G401.6 (cell line): ENCODE results near the gene TP53I13.

Experiments
- FAIRE-seq: peaks from 2 replicates; lab custom pipeline; 2012; peaks lifted over from hg19 to GRCh38; lab: Jason Lieb, UNC

The TP53I13 gene

GRCh38 chr17:29567554-29568330 lies 759 bp upstream of the TP53I13 start:
- no peak for FAIRE-seq

DNA sequence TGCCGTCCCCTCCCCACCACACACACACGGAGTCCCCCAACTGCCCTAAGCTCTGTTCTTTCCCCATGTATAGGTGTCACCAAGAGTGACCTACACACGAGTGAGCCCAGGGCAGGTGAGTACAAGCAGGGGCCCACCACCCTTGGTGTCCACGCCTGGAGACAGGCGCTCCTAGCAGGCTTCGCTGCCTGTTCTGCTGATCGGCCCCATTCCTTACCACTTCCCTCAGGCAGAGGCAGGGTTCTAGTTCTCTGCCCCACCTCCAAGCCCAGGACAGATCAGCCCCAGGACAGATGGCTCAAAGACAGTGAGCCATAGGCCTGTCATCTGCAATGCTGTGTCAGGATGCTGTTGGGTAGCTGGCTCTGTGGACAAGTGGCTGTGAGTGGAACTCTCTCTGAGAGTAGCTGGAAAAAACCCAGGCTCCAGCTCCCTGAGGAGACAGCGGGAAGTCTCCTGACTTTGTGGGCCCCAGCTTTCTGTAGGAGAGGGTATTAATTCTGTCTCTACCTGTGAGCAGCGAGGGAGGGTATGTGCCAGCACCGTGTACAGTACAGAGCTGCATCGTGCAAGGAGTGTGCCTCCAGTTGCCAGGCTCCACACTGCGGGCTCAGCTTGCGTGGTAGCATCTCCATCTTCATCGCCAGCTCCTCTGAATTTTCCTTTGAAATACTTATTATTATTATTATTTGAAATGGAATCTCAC lies 897 bp downstream of the TP53I13 start:
- FAIRE-seq, result no peak

DNA sequence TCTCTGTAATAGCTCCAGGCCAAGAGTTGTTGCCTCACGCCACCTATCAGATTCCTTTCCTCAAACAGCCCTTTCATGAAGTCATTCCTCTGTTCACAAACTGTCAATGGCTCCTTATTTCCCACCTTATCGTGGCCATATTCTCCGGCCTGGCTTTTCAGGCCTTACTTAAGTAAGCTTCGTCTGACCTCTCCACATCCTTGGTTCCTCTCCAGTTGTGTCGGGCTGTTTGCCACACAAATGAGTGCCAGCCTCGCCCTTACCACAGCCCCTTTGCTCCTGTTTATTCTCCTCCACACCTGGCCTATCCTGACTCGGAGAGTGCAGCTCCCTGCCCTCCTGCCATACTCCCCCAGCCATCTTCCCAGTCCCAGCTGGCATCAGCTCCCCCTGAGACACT lies 2.0 kb downstream of the TP53I13 start:
- FAIRE-seq, result no peak

DNA sequence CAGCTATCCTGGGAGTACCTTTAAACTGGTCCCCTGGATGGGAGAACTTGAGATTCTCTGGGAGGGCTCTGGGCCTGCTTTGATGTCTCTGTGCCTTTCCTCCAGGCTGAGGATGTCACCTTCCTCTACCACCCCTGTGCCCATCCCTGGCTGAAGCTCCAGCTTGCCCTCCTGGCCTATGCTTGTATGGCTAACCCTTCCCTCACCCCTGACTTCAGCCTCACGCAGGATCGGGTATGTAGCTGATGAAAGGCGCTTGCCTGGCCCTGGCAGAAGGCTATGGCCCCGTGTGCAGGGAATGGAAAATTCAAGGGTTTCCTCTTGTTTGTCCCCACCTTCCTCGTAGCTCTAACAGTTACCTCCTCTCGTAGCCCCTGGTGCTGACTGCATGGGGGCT lies 3.0 kb downstream of the TP53I13 start:
- no peak for FAIRE-seq

GRCh38 chr17:29571883-29572681 lies 3.6 kb downstream of the TP53I13 start:
- FAIRE-seq, result no peak

DNA sequence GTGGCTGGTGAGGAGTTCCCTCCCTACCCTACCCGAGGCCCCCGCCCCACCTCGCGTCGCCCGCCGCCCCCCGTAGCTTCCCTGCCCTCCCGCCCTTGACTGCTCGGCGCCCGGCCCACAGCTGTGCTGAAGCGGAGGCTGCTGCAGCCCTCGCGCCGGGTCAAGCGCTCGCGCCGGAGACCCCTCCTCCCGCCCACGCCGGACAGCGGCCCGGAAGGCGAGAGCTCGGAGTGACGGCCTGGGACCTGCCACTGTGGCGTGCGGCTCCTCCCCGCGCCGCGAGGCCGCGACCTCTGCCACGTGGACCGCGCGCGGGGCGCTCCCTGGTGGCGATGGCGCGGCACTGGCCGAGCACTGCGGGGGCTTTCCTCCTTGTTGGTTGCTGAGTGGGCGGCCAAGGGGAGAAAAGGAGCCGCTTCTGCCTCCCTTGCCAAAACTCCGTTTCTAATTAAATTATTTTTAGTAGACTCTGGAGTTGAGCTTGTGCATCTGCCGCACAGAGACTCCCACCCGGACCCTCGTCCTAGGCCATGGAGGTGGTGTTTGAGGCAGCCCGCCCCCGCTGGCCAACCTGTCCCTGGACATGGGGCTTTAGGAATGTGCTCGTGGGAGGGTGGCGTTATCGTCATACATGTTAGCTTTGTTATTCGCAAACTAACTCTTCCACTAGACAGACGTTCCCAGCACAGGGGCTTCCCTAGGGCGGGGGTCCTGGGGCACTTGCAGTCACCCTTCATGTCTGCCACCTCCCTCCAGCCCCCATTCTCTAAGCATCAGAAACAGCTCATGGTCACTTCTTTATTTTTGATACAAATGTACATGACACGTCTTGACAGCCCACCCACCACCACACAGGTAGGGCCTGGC lies 4.4 kb downstream of the TP53I13 start:
- FAIRE-seq, result no peak

DNA sequence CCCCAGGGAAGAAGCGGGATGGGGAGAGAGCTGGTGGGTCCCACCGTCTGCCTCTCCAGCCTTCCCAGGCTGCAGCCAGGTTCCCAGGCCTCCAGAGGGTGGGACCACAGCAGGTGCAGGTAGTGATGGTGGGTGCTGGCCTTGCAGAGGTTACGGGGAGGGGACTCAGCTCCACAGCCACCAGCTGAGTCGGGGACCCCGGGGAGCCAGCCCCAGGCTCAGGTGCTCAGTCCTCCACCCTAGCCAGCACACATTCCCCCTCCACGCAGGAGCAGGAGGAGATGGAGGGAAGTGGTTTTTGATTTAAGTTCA lies 5.0 kb downstream of the TP53I13 start:
- no peak for FAIRE-seq

GRCh38 chr17:29573871-29574731 lies 5.6 kb downstream of the TP53I13 start:
- no peak for FAIRE-seq

GRCh38 chr17:29574732-29575510 lies 6.4 kb downstream of the TP53I13 start:
- no peak for FAIRE-seq

DNA sequence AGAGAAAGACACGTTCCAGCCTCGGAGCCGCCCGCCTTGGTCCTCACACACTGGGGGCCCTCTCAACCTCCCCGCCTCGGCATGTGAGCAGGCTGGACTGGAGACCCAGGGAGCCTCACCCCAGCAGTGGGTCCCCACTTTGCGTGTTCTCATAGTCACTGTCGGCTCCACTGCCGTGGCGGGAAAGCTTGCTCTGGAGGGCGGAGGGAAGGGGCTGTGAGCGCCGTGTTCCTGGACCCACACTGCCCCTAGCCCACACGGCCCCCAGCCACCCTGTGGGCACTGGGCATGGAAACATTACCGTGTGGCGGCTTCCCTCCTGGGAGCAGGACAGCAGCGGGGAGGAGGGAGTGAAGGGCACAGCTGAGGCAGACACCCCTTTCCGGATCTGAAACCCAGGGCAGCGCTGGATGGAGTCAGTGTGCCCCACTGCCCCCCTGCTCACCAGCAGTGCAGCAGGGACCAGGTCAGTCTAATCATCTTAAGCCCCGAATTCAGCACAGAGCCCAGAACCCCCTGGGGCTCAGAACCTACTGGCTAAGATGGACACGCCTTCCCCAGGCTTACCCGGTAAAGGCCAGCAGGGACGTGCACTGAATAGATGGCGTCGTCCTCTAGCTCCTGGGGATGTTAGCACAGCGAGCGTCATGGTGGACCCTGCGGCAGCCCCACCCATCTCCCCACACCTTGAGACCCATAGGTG lies 7.2 kb downstream of the TP53I13 start:
- no peak for FAIRE-seq

DNA sequence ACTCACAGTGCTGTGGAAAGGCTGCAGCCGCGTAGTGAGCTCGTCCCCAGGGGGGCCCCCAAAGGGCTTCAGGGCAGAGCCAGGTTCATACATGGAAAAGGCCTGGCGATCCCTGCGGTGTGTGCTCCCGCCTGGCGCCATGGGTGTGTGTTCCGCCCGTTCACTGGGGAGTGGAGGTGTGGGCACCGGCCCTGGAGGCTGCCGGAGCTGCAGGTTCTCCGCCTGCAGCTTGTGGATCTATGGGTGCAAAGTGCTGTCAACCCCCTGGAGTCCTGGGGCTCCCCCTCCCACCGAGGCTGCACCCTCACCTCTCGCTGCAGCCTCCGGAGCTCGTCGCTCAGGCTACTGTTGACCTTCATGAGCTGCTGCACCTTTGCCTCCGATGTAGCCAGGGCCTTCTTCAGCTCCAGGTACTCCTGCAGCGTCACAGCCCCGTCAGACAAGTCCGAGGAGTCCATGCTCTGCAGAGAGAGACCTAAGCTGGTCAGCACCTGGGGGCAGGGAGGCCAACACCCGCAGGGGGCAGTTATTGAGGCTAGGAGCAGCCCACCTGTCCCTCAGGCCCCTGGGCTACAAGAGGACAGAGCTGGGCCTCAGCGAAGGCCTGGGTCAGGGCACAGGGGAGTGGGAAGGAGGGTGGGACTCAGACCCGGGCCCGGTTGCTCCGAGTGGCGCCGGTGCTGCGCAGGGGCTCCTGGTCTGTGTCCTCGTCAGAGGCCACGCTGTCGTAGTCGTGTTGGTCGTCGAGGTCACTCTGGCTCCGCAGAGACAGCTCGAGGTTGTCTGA lies 7.9 kb downstream of the TP53I13 start:
- FAIRE-seq, result no peak

- FAIRE-seq, result no peak
Observed at GRCh38 chr17:29577001-29577370, 8.5 kb downstream of the TP53I13 start.

DNA sequence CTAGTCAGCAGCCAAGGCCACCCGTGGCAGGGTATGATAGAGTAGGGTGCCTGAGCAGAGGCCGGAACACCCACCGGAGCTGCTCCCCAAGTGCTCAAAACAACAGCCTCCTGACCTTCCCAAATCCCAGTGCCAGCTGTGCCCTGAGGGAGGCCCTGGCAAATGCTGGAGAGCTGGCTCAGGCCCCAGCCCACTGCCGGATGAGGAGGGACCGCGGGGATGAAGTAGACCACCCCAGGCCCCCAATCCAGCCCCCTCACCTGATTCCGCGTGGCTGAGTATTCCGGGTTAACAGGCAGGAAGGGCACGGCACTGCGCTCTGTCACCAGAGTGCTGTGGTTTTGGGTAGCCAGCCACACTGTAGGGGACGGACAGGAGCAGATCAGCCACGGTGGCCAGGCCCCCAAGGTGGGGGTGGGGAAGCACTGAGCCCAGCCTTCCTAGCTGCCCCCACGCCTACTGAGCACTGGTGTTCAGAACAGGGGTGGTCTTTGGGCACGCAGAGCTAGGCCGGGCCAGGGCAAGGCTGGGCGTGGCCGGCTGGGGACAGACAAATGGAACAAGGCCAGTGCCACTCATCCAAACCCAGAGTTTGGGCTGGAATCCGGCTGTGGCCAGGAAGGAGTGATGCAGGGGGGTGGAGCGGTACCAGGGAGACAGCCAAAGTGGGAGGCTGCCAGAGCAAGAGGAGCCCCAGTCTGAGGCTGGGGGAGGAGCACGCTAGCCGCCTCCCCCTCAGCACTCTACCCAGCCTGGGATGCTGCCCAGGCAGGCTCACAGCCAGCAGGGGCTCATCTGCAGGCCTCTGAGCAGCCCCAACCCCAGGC lies 9.1 kb downstream of the TP53I13 start:
- no peak for FAIRE-seq

GRCh38 chr17:29578626-29579485 lies 10.4 kb downstream of the TP53I13 start:
- no peak for FAIRE-seq

DNA sequence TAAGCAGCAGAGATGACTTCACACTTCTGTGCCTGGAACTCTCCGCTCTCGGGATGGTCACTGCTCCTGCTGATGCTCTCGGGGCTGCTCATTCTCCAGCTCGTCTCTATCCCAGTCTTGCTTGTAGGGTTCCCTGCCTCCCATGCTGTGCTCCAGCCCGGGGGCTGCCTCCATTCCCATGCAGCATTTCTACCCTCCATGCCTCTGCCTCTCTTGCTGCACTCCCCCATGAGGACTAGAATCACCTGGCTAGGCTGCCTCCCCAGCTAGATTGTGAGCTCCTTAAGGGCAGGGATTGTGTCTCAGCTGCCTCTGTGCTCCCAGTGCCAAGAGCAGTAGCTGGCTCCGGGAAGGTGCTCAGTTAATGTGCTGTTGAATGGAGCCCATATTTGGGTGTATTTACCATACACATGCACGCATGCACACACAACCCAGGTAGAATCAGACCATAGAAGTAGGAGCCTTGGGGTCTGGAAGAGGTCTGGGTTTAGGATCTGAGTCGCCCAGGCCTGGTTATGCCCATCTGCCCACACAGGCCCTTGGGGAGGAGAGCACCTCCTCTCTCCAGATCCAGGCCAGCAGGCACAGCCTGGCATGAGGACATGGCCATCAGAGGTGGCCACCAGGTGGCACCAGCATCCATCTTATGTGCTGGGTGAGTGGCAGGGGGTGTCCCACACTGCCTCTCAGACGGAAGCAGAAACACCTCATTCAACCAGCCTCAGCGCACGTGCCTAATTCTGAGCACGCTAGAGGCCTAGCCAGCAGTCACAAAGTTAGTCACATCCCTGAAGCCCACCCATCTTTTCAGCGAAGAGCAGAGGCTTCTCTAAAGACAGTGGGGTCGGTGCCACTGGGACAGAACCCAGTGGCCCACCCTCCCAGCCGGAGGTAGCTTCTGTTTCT lies 11.6 kb downstream of the TP53I13 start:
- FAIRE-seq, result peak; percentile 80
